Activated T-cell treated with anti-CD3 and anti-CD28 coated beads, Interleukin-2, amount 50 U/mL, for 72 hours (primary cell): ENCODE results near the gene ANHX. TPM values are rescaled to one million over a fixed set of nuclear protein-coding genes. Genes with fewer than 3 reads are reported as not detected.

ENCODE experiments used
- ATAC-seq, 2 donors: fragments of 150-1000 bp; cut with Tn5 transposase; replicated peaks in 1 of 2; 2 replicates each; pipeline ENCODE4 v1.10.0; 2021; ENCODE audit warnings: moderate library complexity in 2 of 2, mild to moderate bottlenecking in 1 of 2
- DNase-seq, 2 donors: peaks; one replicate each; pipeline ENCODE4 v3.0.0; 2021 to 2022; ENCODE audit warnings: mixed read lengths in 1 of 2
- H3K27ac Mint-ChIP-seq: one replicate; pipeline ENCODE4 v1.8.0; 2022; ENCODE audit warnings: mild to moderate bottlenecking, moderate library complexity, mixed read lengths
- H3K27me3 Mint-ChIP-seq: one replicate; pipeline ENCODE4 v1.8.0; 2022; ENCODE audit warnings: low read depth, mixed read lengths
- H3K36me3 Mint-ChIP-seq, 2 donors: one replicate each; pipeline ENCODE4 v1.8.0; 2022; ENCODE audit warnings: mixed read lengths in 2 of 2, mild to moderate bottlenecking in 1 of 2; ENCODE audit not compliant: insufficient read depth in 2 of 2
- H3K4me1 Mint-ChIP-seq: one replicate; pipeline ENCODE4 v1.8.0; 2022; ENCODE audit warnings: low read depth, mixed read lengths
- H3K4me3 Mint-ChIP-seq, 2 donors: one replicate each; pipeline ENCODE4 v1.8.0; 2022; ENCODE audit warnings: mild to moderate bottlenecking in 2 of 2, mixed read lengths in 2 of 2, moderate library complexity in 2 of 2
- H3K9me3 Mint-ChIP-seq, 2 donors: one replicate each; pipeline ENCODE4 v1.8.0; 2022; ENCODE audit warnings: mixed read lengths in 2 of 2
- total RNA-seq, 2 donors: library from RNA; stranded (reverse); gene quantifications; one replicate each; pipeline ENCODE4 v1.2.3, GENCODE V29; 2022

Gene ANHX
- total RNA-seq, 2 donors from 2014 or later, result not detected

GRCh38 chr12:133190176-133190575 lies 45.5 kb downstream of the ANHX start:
- no peaks in the 10 kb centered on the region for H3K4me1 Mint-ChIP-seq
- H3K9me3 Mint-ChIP-seq, result peaks cover 28 to 38% of the 10 kb centered on the region in 2 donors
- peaks cover 75 to 99% of the 10 kb centered on the region in 2 donors for H3K36me3 Mint-ChIP-seq
- no peaks in the 10 kb centered on the region for H3K27me3 Mint-ChIP-seq
- H3K27ac Mint-ChIP-seq, result no peak overlapping the region
- H3K4me3 Mint-ChIP-seq, result no peak overlapping the region
- no peak for DNase-seq
- no peak for ATAC-seq

GRCh38 chr12:133181238-133181959 lies 54.3 kb downstream of the ANHX start, which contains the start of gene ZNF268:
ZNF268 (plus strand) TSS chr12:133181495; CDS start chr12:133181998, 503 bp downstream.
- H3K4me3 Mint-ChIP-seq, result peak within 1 kb of the TSS; percentile 98 to 99
- no peaks in the 10 kb centered on the region for H3K27me3 Mint-ChIP-seq
- H3K36me3 Mint-ChIP-seq, result peaks cover 50 to 72% of the 10 kb centered on the region in 2 donors
- H3K9me3 Mint-ChIP-seq, result peaks cover 25 to 33% of the 10 kb centered on the region in 2 donors
- peak within 1 kb of the TSS; percentile 96 for H3K27ac Mint-ChIP-seq
- peak; percentile 98 for ATAC-seq
- peak; percentile 95 to 96 for DNase-seq
- peaks cover 15% of the 10 kb centered on the region for H3K4me1 Mint-ChIP-seq

- Mint-ChIP-seq H3K9me3 (peaks cover 26 to 36% of the 10 kb centered on the region in 2 donors), H3K4me3 (no peak overlapping the region), H3K36me3 (peaks cover 48 to 68% of the 10 kb centered on the region in 2 donors), H3K27me3 (no peaks in the 10 kb centered on the region), H3K27ac (no peak overlapping the region), H3K4me1 (peaks cover 15% of the 10 kb centered on the region)
- no peak for ATAC-seq
- DNase-seq, result no peak
Measured at GRCh38 chr12:133180669-133181068, 55.0 kb downstream of the ANHX start.

- peaks cover 17 to 33% of the 10 kb centered on the region in 2 donors for H3K9me3 Mint-ChIP-seq
- ATAC-seq, result no peak
Measured at GRCh38 chr12:133174901-133175300, 60.8 kb downstream of the ANHX start.

GRCh38 chr12:133172491-133172890 lies 63.2 kb downstream of the ANHX start:
- H3K9me3 Mint-ChIP-seq, result peaks cover 15 to 31% of the 10 kb centered on the region in 2 donors
- ATAC-seq, result no peak
- peaks cover 19 to 33% of the 10 kb centered on the region in 2 donors for H3K36me3 Mint-ChIP-seq
- H3K4me1 Mint-ChIP-seq, result no peaks in the 10 kb centered on the region
- no peak for DNase-seq
- no peaks in the 10 kb centered on the region for H3K27me3 Mint-ChIP-seq
- H3K4me3 Mint-ChIP-seq, result no peak overlapping the region
- H3K27ac Mint-ChIP-seq, result no peak overlapping the region

More at GRCh38 chr12:133174901-133175300, 60.8 kb downstream of the ANHX start:
- H3K27me3 Mint-ChIP-seq, result no peaks in the 10 kb centered on the region
- no peak overlapping the region for H3K27ac Mint-ChIP-seq
- H3K4me1 Mint-ChIP-seq, result no peaks in the 10 kb centered on the region
- no peak for DNase-seq
- peaks cover 24 to 43% of the 10 kb centered on the region in 2 donors for H3K36me3 Mint-ChIP-seq
- no peak overlapping the region for H3K4me3 Mint-ChIP-seq

Other genes starting within 250 kb of the ANHX start
- 10 to 100 TPM; 22.9 to 24.1 TPM for gene ZNF26, start 249.5 kb downstream of the ANHX start, total RNA-seq
- gene ZNF84, start 198.4 kb downstream of the ANHX start, total RNA-seq, result 10 to 100 TPM; 17.3 to 24.7 TPM
- 10 to 100 TPM; 24.6 to 31.7 TPM for gene ZNF140, start 155.0 kb downstream of the ANHX start, total RNA-seq
- gene ZNF891, start 105.6 kb downstream of the ANHX start, total RNA-seq, result 1 to 10 TPM; 1.8 to 2.2 TPM
- gene ZNF10, start 105.2 kb downstream of the ANHX start, total RNA-seq, result 10 to 100 TPM in 1 of 2 donors, 1 to 10 TPM in 1; 9.3 to 14.2 TPM
- 10 to 100 TPM; 16.7 to 18.8 TPM for gene ZNF268, start 54.4 kb downstream of the ANHX start, total RNA-seq